Measurements from ENCODE around the gene LAIR2. TPM values are rescaled to one million over a fixed set of nuclear protein-coding genes. Genes with fewer than 3 reads are reported as not detected.
A peak's percentile ranks its signal among the peaks of the same experiment; 100 is the strongest.

LAIR2 gene
- polyA plus RNA-seq, 3 donors from 2014 or later, result 77.7 to 463 (median 183) TPM

DNA sequence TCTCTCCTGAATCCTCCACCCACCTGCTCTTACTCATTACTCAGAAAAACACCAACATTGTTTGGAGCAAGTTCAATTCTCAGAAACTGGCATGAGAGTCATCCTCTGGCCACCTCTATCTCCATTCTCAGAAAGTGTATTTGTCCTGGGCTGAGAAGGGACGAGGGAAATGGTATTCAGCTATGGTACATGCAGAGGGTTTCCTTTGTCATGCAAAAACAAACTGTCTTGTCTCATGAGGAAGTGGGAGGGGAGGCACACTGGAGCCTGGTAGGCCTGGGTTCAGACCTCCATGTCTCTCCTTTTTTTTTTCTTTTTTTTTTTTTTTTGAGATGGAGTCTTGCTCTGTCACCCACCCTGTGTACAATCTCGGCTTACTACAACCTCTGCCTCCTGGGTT is 39.1 kb downstream of the LAIR2 start:
- H3K36me3 Mint-ChIP-seq, result peaks cover 37 to 47% (median 45%) of the 10 kb centered on the region in 3 donors
- peaks cover 30 to 45% of the 10 kb centered on the region in 2 donors for H3K4me1 Mint-ChIP-seq
- H3K9me3 Mint-ChIP-seq, result peaks cover 0 to 3% (median 0%) of the 10 kb centered on the region in 6 donors
- H3K27ac Mint-ChIP-seq, result peak overlapping the region in 4 of 6 donors; percentile 84 to 87 (median 86)
- peaks cover 13 to 31% (median 15%) of the 10 kb centered on the region in 3 donors for H3K27me3 Mint-ChIP-seq (ENCODE audit: low read depth in 3 of 3)
- H3K4me3 Mint-ChIP-seq, result peak overlapping the region in 3 of 5 donors; percentile 68 to 78 (median 76)
- no peak for DNase-seq

GRCh38 chr19:54548806-54549205 is 46.2 kb downstream of the LAIR2 start:
- Mint-ChIP-seq H3K9me3 (peaks cover 0 to 2% (median 0%) of the 10 kb centered on the region in 6 donors), H3K27me3 (ENCODE audit: low read depth in 3 of 3) (peaks cover 14 to 42% (median 29%) of the 10 kb centered on the region in 3 donors), H3K4me1 (peaks cover 38 to 44% of the 10 kb centered on the region in 2 donors), H3K27ac (no peak overlapping the region), H3K36me3 (peaks cover 11 to 23% (median 16%) of the 10 kb centered on the region in 3 donors), H3K4me3 (no peak overlapping the region)
- DNase-seq, result no peak

DNA sequence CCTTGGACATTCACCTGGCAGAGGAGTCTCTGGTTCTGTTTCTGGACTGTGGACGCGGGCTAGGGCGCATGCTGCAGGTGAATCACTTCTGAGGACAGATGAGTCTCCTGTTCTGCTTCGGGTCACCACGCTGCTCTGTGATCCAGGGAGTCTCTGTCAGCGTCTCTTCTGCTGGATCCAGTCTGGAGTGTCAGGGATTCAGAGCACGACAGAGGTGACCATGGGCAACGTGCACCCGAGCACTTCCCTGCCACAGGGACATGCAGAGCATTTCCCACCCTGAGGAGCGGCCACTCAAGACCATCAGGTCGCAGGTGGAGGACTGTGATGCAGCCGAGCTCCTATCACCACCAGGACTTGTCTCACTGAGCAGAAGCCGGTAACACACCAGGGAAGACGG is 46.6 kb downstream of the LAIR2 start:
- Mint-ChIP-seq H3K4me1 (peaks cover 35 to 39% of the 10 kb centered on the region in 2 donors), H3K27me3 (ENCODE audit: low read depth in 3 of 3) (peaks cover 14 to 41% (median 28%) of the 10 kb centered on the region in 3 donors), H3K4me3 (no peak overlapping the region)

DNA sequence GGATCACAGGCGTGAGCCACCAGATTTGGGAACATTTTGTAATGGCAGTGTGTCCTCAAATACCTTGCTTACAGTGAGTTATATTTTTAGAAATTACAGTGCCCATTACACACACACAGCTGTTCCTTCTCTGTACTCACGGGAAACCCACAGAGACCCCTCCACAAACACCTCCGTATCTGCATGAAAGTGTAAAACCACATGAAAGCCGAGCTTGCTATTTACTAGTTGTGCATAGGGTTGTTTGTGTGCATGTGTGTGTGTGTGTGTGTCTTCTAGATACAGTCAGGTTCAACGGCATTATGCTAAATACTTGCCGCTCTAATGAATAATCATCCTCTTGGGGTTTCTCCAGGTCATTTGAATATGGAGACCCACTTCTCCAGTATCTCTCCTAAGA is 48.7 kb downstream of the LAIR2 start:
- Mint-ChIP-seq H3K36me3 (peaks cover 0 to 9% (median under 1%) of the 10 kb centered on the region in 3 donors), H3K27ac (peak overlapping the region in 5 of 6 donors; percentile 77 to 90 (median 81)), H3K27me3 (ENCODE audit: low read depth in 3 of 3) (peaks cover 20 to 43% (median 26%) of the 10 kb centered on the region in 3 donors), H3K4me3 (peak overlapping the region; percentile 73 to 80 (median 77)), H3K9me3 (peaks cover 0 to 2% (median 0%) of the 10 kb centered on the region in 6 donors), H3K4me1 (peaks cover 33 to 34% of the 10 kb centered on the region in 2 donors)
- DNase-seq, result peak; percentile 88 to 90 (median 88)

More for the DNA sequence above, 46.6 kb downstream of the LAIR2 start:
- DNase-seq, result no peak
- Mint-ChIP-seq H3K9me3 (peaks cover 0 to 2% (median 0%) of the 10 kb centered on the region in 6 donors), H3K27ac (no peak overlapping the region), H3K36me3 (peaks cover 9 to 19% (median 13%) of the 10 kb centered on the region in 3 donors)

DNA sequence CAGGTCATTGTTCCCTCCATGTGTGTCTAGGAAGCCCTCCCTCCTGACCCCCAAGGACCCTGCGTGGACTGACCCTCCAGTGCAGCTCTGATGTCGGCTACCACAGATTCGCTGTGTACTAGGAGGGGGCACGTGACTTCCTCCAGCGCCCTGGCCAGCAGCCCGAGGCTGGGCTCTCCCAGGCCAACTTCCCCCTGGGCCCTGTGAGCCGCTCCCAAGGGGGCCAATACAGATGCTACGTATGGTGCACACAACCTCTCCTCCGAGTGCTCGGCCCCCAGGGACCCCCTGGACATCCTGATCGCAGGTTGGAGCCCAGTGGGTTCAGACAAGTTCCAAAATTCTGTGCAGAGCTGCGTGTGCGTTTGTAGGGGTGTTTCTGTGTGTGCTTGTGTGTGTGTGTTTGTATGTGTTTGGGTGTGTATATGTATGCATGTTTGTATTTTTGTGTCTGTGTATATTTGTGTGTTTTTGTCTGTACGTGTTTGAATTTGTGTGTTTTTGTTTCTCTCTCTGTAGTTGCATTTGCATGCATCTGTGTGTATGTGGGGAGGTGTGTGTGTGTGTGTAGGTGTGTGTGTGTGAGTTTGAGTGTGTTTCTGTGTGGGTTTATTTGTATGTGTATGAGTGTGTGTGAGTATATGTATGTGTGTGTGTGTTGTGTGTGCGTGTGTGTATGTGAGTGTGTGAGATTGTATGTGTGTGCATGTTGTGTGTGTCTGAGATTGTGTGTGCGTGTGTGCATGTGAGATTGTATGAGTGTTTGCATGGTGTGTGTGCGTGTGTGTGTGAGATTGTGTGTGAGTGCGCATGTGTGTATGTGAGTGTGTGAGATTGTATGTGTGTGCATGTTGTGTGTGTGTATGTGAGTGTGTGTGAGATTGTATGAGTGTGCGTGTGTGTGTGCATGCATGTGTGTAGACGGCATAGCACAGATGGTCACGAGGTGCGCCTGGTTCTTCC is 49.6 kb downstream of the LAIR2 start:
- peak overlapping the region in 4 of 5 donors; percentile 2 to 45 (median 16) for H3K4me3 Mint-ChIP-seq
- H3K27me3 Mint-ChIP-seq (ENCODE audit: low read depth in 3 of 3), result peaks cover 19 to 37% (median 21%) of the 10 kb centered on the region in 3 donors
- H3K4me1 Mint-ChIP-seq, result peaks cover 33 to 34% of the 10 kb centered on the region in 2 donors
- peaks cover 0 to 4% (median 0%) of the 10 kb centered on the region in 3 donors for H3K36me3 Mint-ChIP-seq
- H3K9me3 Mint-ChIP-seq, result peaks cover 0 to 2% (median 0%) of the 10 kb centered on the region in 6 donors
- H3K27ac Mint-ChIP-seq, result peak overlapping the region in 4 of 6 donors; percentile 16 to 81 (median 46)
- DNase-seq, result no peak

DNA sequence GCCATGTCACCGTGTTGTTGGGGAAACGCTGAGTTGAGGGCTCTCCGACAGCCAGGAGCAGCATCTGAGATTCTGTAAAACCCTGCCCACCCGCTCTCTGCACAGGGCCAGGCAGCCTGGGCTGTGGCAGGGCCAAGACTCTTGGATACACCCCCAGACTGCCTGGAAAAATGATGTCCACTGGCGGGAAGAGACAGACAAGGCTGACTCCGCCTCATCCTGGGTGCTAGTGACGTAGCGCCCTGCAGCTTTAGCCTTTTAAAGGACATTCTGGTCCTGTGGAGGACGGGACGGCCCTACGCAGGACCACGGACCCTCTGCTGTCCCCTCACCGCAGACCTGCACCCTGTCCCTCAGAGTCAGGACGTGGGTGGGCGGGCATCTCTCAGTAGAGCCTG is 50.3 kb downstream of the LAIR2 start:
- no peak overlapping the region for H3K4me3 Mint-ChIP-seq
- no peak overlapping the region for H3K27ac Mint-ChIP-seq
- peaks cover 18 to 36% (median 21%) of the 10 kb centered on the region in 3 donors for H3K27me3 Mint-ChIP-seq (ENCODE audit: low read depth in 3 of 3)
- H3K4me1 Mint-ChIP-seq, result peaks cover 33 to 34% of the 10 kb centered on the region in 2 donors
- H3K36me3 Mint-ChIP-seq, result peaks cover 0 to 4% (median 0%) of the 10 kb centered on the region in 3 donors
- peaks cover 0 to 2% (median 0%) of the 10 kb centered on the region in 6 donors for H3K9me3 Mint-ChIP-seq
- no peak for DNase-seq

DNA sequence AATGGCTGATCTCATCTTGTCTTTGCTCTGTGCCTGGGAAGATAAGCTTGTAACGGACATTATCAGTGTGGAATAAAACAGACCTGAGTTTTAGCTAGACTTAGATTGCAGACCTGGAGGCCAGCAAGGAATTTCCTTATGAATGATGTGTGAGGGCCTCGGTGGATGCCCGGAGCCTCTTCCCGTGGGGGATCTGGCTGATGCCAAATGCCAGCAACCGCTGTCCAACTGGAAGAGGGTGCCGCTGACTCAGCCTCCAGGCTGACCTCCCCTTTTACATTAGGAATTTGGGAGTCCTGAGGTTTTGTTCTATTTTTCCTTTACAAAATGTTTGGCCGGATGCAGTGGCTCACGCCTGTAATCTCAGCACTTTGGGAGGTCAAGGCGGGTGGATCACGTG is 51.4 kb downstream of the LAIR2 start:
- Mint-ChIP-seq H3K27me3 (ENCODE audit: low read depth in 3 of 3) (peaks cover 14 to 35% (median 21%) of the 10 kb centered on the region in 3 donors), H3K27ac (no peak overlapping the region), H3K4me1 (peaks cover 32 to 33% of the 10 kb centered on the region in 2 donors), H3K9me3 (peaks cover 0 to 2% (median 0%) of the 10 kb centered on the region in 6 donors), H3K36me3 (peaks cover 0 to 4% (median 0%) of the 10 kb centered on the region in 3 donors), H3K4me3 (no peak overlapping the region)
- DNase-seq, result no peak

DNA sequence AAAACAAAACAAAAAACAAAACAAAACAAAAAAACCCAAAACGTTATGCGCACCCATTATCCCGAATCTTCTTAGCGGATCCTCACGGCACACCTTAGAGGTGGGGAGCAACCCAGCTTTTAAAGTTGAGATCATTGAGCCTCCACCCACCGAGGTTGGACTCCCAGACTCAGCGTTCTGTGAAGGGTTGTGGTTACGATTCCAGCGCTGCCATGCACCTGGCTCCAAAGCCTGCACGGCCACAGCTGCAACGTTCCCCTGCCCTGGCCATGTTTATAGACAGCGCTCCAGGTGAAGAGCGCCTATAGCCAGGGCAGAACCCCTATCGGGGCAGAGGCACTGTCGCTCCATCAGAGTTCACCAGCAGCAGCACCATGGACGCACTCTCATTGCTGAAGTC is 52.3 kb downstream of the LAIR2 start:
- peaks cover 25 to 29% of the 10 kb centered on the region in 2 donors for H3K4me1 Mint-ChIP-seq
- no peak overlapping the region for H3K4me3 Mint-ChIP-seq
- H3K36me3 Mint-ChIP-seq, result peaks cover 0 to 4% (median 0%) of the 10 kb centered on the region in 3 donors
- peaks cover 14 to 31% (median 17%) of the 10 kb centered on the region in 3 donors for H3K27me3 Mint-ChIP-seq (ENCODE audit: low read depth in 3 of 3)
- no peak overlapping the region for H3K27ac Mint-ChIP-seq
- H3K9me3 Mint-ChIP-seq, result peaks cover 0 to 2% (median 0%) of the 10 kb centered on the region in 6 donors
- DNase-seq, result no peak

GRCh38 chr19:54556194-54556593 is 53.6 kb downstream of the LAIR2 start:
- Mint-ChIP-seq H3K4me1 (peaks cover 15 to 16% of the 10 kb centered on the region in 2 donors), H3K27ac (no peak overlapping the region), H3K4me3 (no peak overlapping the region), H3K36me3 (peaks cover 0 to 4% (median 0%) of the 10 kb centered on the region in 3 donors), H3K27me3 (ENCODE audit: low read depth in 3 of 3) (peaks cover 11 to 20% (median 18%) of the 10 kb centered on the region in 3 donors), H3K9me3 (peaks cover 0 to under 1% (median 0%) of the 10 kb centered on the region in 6 donors)
- no peak for DNase-seq

- H3K9me3 Mint-ChIP-seq, result no peaks in the 10 kb centered on the region
- peaks cover 7 to 18% (median 13%) of the 10 kb centered on the region in 3 donors for H3K27me3 Mint-ChIP-seq (ENCODE audit: low read depth in 3 of 3)
- DNase-seq, result no peak
- no peaks in the 10 kb centered on the region for H3K36me3 Mint-ChIP-seq
- H3K4me3 Mint-ChIP-seq, result no peak overlapping the region
- H3K4me1 Mint-ChIP-seq, result no peaks in the 10 kb centered on the region
- no peak overlapping the region for H3K27ac Mint-ChIP-seq
Measured at GRCh38 chr19:54558339-54558738, 55.7 kb downstream of the LAIR2 start.

Other genes starting within 250 kb of the LAIR2 start
- not detected for gene LILRB5, start 245.6 kb upstream of the LAIR2 start, polyA plus RNA-seq
- under 1 TPM; 0.14 to 0.81 (median 0.31) TPM for gene LILRB2, start 221.7 kb upstream of the LAIR2 start, polyA plus RNA-seq
- gene LILRA5, start 189.7 kb upstream of the LAIR2 start, polyA plus RNA-seq, result 1 to 10 TPM in 1 of 3 donors, under 1 TPM in 1, not detected in 1; 0.28 to 1.6 TPM
- 1 to 10 TPM; 2.3 to 6.6 (median 2.8) TPM for gene LILRA4, start 163.7 kb upstream of the LAIR2 start, polyA plus RNA-seq
- gene LAIR1, start 137.9 kb upstream of the LAIR2 start, polyA plus RNA-seq, result 100 to 1,000 TPM in 2 of 3 donors, 10 to 100 TPM in 1; 86.9 to 247 (median 126) TPM
- 1 to 10 TPM in 1 of 3 donors, under 1 TPM in 1, not detected in 1; 0.48 to 1.5 TPM for gene TTYH1, start 87.4 kb upstream of the LAIR2 start, polyA plus RNA-seq
- gene LENG8, start 53.6 kb upstream of the LAIR2 start, polyA plus RNA-seq, result 1 to 10 TPM; 3.2 to 8.6 (median 3.2) TPM
- gene LENG9, start 39.1 kb upstream of the LAIR2 start, polyA plus RNA-seq, result under 1 TPM in 1 of 3 donors, not detected in 2; 0.75 TPM
- not detected for gene CDC42EP5, start 29.5 kb upstream of the LAIR2 start, polyA plus RNA-seq
- gene LILRA2, start 71.0 kb downstream of the LAIR2 start, polyA plus RNA-seq, result 1 to 10 TPM in 2 of 3 donors, under 1 TPM in 1; 0.58 to 9.7 (median 7.9) TPM
- 1 to 10 TPM in 2 of 3 donors, under 1 TPM in 1; 0.47 to 3.4 (median 1.1) TPM for gene LILRA1, start 90.8 kb downstream of the LAIR2 start, polyA plus RNA-seq
- gene LILRB1, start 127.7 kb downstream of the LAIR2 start, polyA plus RNA-seq, result 10 to 100 TPM in 1 of 3 donors, 1 to 10 TPM in 2; 4.7 to 12.8 (median 9.1) TPM
- gene LILRB4, start 160.2 kb downstream of the LAIR2 start, polyA plus RNA-seq, result 1 to 10 TPM in 1 of 3 donors, under 1 TPM in 2; 0.27 to 7.4 (median 0.69) TPM
- gene KIR3DL3, start 221.6 kb downstream of the LAIR2 start, polyA plus RNA-seq, result not detected
- gene KIR2DL3, start 235.7 kb downstream of the LAIR2 start, polyA plus RNA-seq, result 10 to 100 TPM; 38.6 to 81.1 (median 72.4) TPM